GM12878 (cell line): ENCODE data around the gene RAP1B. TPM values are rescaled to one million over a fixed set of nuclear protein-coding genes. Genes with fewer than 3 reads are reported as not detected.

Experiments
- ATAC-seq: fragments of 200-7000 bp; cut with Tn5 transposase; 3 replicates; pipeline ENCODE4 v1.9.1; 2020; ENCODE audit warnings: mild to moderate bottlenecking, moderate library complexity
- BruUV-seq: library from RNA; stranded (reverse); fragments of 400-500 nt; replicated peaks from 2 replicates; lab custom pipeline; 2021; lab: Mats Ljungman, UMichigan
- CTCF ChIA-PET: fragments of 300-600 bp; sonication (Branson Sonifier 250); formaldehyde crosslinking; extraction: SDS; loops from one replicate; lab custom pipeline; 2021; ENCODE audit warnings: inconsistent platforms; lab: Yijun Ruan, JAX
- POLR2A ChIA-PET: fragments of 350-600 bp; formaldehyde crosslinking; extraction: SDS; loops from one replicate; lab custom pipeline; 2021; ENCODE audit warnings: inconsistent platforms; lab: Charles Lee
- RAD21 ChIA-PET: fragments of 300-600 bp; sonication (Branson Sonifier 250); formaldehyde crosslinking; loops from one replicate; lab custom pipeline; 2023; ENCODE audit warnings: antibody characterized with exemption; ENCODE audit not compliant: unreplicated experiment; lab: Charles Lee
- SMC1A ChIA-PET: fragments of 300-600 bp; sonication (Branson Sonifier 250); formaldehyde crosslinking; loops from one replicate; lab custom pipeline; 2023; ENCODE audit not compliant: unreplicated experiment, uncharacterized antibody; lab: Charles Lee
- DNase-seq: peaks from one replicate; pipeline ENCODE4 v3.0.0-alpha.2; 2011; ENCODE audit warnings: low read depth, low spot score
- FAIRE-seq: peaks from 3 replicates; lab custom pipeline; 2011; peaks lifted over from hg19 to GRCh38; lab: Jason Lieb, UNC
- H2AFZ ChIP-seq: 2 replicates; pipeline ENCODE4 v1.6.0; 2011; ENCODE audit warnings: low read depth, low read length, control low read depth; ENCODE audit not compliant: control insufficient read depth
- H3K27ac ChIP-seq: 2 replicates; pipeline ENCODE4 v1.5.1; 2011; ENCODE audit warnings: control low read depth; ENCODE audit not compliant: control insufficient read depth, insufficient read depth
- H3K27me3 ChIP-seq, 2 experiments: replicated peaks in 1 of 2; 2 replicates each; pipeline versions ENCODE4 v1.6.0 to v1.6.1; 2011; ENCODE audit warnings: low read length in 1 of 2; ENCODE audit not compliant: control insufficient read depth in 2 of 2, insufficient read depth in 2 of 2
- H3K36me3 ChIP-seq, 2 experiments: 2 replicates each; pipeline ENCODE4 v1.5.1; 2011; ENCODE audit warnings: low read length in 1 of 2; ENCODE audit not compliant: control insufficient read depth in 2 of 2, insufficient read depth in 2 of 2
- H3K4me1 ChIP-seq: 2 replicates; pipeline ENCODE4 v1.6.1; 2011; ENCODE audit warnings: mild to moderate bottlenecking, low read length, moderate library complexity, mixed read lengths; ENCODE audit not compliant: control insufficient read depth, insufficient read depth
- H3K4me2 ChIP-seq: 2 replicates; pipeline ENCODE4 v1.6.0; 2011; ENCODE audit warnings: control low read depth; ENCODE audit not compliant: control insufficient read depth, insufficient read depth
- H3K4me3 ChIP-seq: fragments of 200-600 bp; sonication (generic); 2 replicates; pipeline ENCODE4 v1.5.1; 2016
- H3K79me2 ChIP-seq: 2 replicates; pipeline ENCODE4 v1.6.0; 2011; ENCODE audit warnings: low read length; ENCODE audit not compliant: control insufficient read depth, insufficient read depth
- H3K9ac ChIP-seq: 2 replicates; pipeline ENCODE4 v1.8.0; 2011; ENCODE audit warnings: low read length, control low read depth, mixed read lengths; ENCODE audit not compliant: control insufficient read depth, insufficient read depth
- H3K9me3 ChIP-seq: replicated peaks from 3 replicates; pipeline ENCODE4 v1.5.1; 2011; ENCODE audit warnings: mild to moderate bottlenecking, low read length; ENCODE audit not compliant: control insufficient read depth, insufficient read depth
- H4K20me1 ChIP-seq: 2 replicates; pipeline ENCODE4 v1.6.0; 2011; ENCODE audit not compliant: control insufficient read depth, insufficient read depth
- ATF2 ChIP-seq: IDR thresholded peaks from 2 replicates; pipeline ENCODE4 v1.6.1; 2012; ENCODE audit warnings: low read length, inconsistent platforms
- CUX1 ChIP-seq: IDR thresholded peaks from 2 replicates; pipeline ENCODE4 v1.6.1; 2012; ENCODE audit warnings: improper control_type of control experiment, low read depth, low read length; ENCODE audit not compliant: insufficient replicate concordance
- MEF2B ChIP-seq: fragments of 450-650 bp; IDR thresholded peaks from 2 replicates; pipeline ENCODE4 v1.6.1; 2018; ENCODE audit warnings: mild to moderate bottlenecking, moderate library complexity; ENCODE audit not compliant: partially characterized antibody, poor library complexity, severe bottlenecking
- RBBP5 ChIP-seq: fragments of 200-600 bp; sonication (generic); conservative IDR thresholded peaks from 2 replicates; pipeline ENCODE4 v1.6.1; 2016
- TARDBP ChIP-seq: IDR thresholded peaks from 2 replicates; pipeline ENCODE4 v1.6.1; 2016; ENCODE audit warnings: borderline replicate concordance
- ZSCAN29 ChIP-seq: fragments of 450-650 bp; IDR thresholded peaks from 2 replicates; pipeline ENCODE4 v1.6.1; 2017; ENCODE audit warnings: mild to moderate bottlenecking, moderate library complexity
- WGBS: methylation state at CpG from one replicate; pipeline ENCODE4 v1.1.6; 2016; ENCODE audit warnings: low lambda C conversion rate; ENCODE audit not compliant: insufficient replicate concordance, insufficient coverage; ENCODE audit errors: missing lambda C conversion rate; 5-methylcytosine and 5-hydroxymethylcytosine counted together
- in situ Hi-C: fragments of 300-500 bp; cut with MboI; formaldehyde crosslinking; loops from 9 replicates; pipeline ENCODE4 v1.14.3; 2018; ENCODE audit warnings: mixed read lengths
- intact Hi-C: fragments of 100-400 bp; cut with micrococcal nuclease; formaldehyde crosslinking; loops from one replicate; pipeline ENCODE4 v1.14.2; 2022; ENCODE audit not compliant: unreplicated experiment
- polyA plus RNA-seq, 11 experiments: library from polyadenylated mRNA; depleted of rRNA in 4 of 11; unstranded in 6 of 11; stranded (reverse) in 5 of 11; fragments of >200 nt; fragmentation: Nextera tagmentation in 4 of 11; fragmentation: Illumina TruSeq in 1 of 11; extraction: Ambion mirVana in 4 of 11; extraction: Trizol in 1 of 11; gene quantifications; 1 replicate in 1 of 11; 2 replicates in 10 of 11; pipeline versions ENCODE4 v1.2.1 to v1.2.3, GENCODE V29; 2011 to 2016; ENCODE audit warnings: inconsistent platforms in 2 of 11, missing spikeins in 2 of 11, low read depth in 1 of 11
- total RNA-seq, 4 experiments: library from RNA; depleted of rRNA in 3 of 4; stranded (reverse); fragments of >200 nt in 3 of 4; fragmentation: Illumina TruSeq in 1 of 4; extraction: Trizol in 1 of 4; gene quantifications; 2 replicates each; pipeline versions ENCODE4 v1.2.1 to v1.2.3, GENCODE V29; 2013 to 2021
- TF ChIP-seq, protein P1 (sequence below): fragments of 150-350 bp; IDR thresholded peaks from 2 replicates; pipeline ENCODE4 v1.6.1; 2016; ENCODE audit warnings: low read depth, low read length

The RAP1B gene
- total and polyA plus RNA-seq, 10 of the 15 experiments (the other 5 are each of a cell fraction or from before 2014, with no cell fraction given), result 88.9 to 219 (median 127) TPM

- TF ChIP-seq, protein P1, sequence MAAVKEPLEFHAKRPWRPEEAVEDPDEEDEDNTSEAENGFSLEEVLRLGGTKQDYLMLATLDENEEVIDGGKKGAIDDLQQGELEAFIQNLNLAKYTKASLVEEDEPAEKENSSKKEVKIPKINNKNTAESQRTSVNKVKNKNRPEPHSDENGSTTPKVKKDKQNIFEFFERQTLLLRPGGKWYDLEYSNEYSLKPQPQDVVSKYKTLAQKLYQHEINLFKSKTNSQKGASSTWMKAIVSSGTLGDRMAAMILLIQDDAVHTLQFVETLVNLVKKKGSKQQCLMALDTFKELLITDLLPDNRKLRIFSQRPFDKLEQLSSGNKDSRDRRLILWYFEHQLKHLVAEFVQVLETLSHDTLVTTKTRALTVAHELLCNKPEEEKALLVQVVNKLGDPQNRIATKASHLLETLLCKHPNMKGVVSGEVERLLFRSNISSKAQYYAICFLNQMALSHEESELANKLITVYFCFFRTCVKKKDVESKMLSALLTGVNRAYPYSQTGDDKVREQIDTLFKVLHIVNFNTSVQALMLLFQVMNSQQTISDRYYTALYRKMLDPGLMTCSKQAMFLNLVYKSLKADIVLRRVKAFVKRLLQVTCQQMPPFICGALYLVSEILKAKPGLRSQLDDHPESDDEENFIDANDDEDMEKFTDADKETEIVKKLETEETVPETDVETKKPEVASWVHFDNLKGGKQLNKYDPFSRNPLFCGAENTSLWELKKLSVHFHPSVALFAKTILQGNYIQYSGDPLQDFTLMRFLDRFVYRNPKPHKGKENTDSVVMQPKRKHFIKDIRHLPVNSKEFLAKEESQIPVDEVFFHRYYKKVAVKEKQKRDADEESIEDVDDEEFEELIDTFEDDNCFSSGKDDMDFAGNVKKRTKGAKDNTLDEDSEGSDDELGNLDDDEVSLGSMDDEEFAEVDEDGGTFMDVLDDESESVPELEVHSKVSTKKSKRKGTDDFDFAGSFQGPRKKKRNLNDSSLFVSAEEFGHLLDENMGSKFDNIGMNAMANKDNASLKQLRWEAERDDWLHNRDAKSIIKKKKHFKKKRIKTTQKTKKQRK, result no peak
- no peak for TF ChIP-seq ATF2
- no peak for TF ChIP-seq MEF2B
- no peak for TF ChIP-seq ZSCAN29
- TF ChIP-seq TARDBP, result no peak
- no peak for TF ChIP-seq RBBP5
- TF ChIP-seq CUX1, result no peak
- TF ChIP-seq, all 136 proteins: peak for 0
- Histone ChIP-seq H3K9ac (no peak overlapping the region), H2AFZ (no peak overlapping the region), H3K27me3 (no peaks in the 10 kb centered on the region), H3K4me3 (no peak overlapping the region), H3K36me3 (no peaks in the 10 kb centered on the region), H3K27ac (no peak overlapping the region), H3K79me2 (no peaks in the 10 kb centered on the region), H3K9me3 (no peaks in the 10 kb centered on the region), H3K4me2 (no peak overlapping the region), H4K20me1 (no peaks in the 10 kb centered on the region), H3K4me1 (no peaks in the 10 kb centered on the region)
- SMC1A ChIA-PET, result no interaction called here
- FAIRE-seq (no peak), ATAC-seq (no peak), DNase-seq (no peak)
- BruUV-seq, result no TSS peak
- intact Hi-C loops, result no loop called here
- in situ Hi-C loops, result no loop called here
- 39% methylated on average over 5 of the region's 5 CpGs for WGBS
- POLR2A ChIA-PET, result interaction anchor here (0.9 kb wide), 1 partner anchor 192 kb away, joined by 3 read pairs; no protein-coding TSS in a partner anchor
- CTCF ChIA-PET, result interaction anchor here (0.9 kb wide), 1 partner anchor 341 kb away, joined by 3 read pairs; no protein-coding TSS in a partner anchor
- RAD21 ChIA-PET, result no interaction called here
These were observed 64.6 kb downstream of the RAP1B start for GRCh38 chr12:68675101-68675842.
